HepG2 (cell line): Measurements from ENCODE around the gene OS9.

Experiments used
- ARHGAP35 ChIP-seq: sonication (generic); formaldehyde crosslinking; IDR thresholded peaks from 2 replicates; pipeline ENCODE4 v1.9.0; 2022; ENCODE audit warnings: mild to moderate bottlenecking, inconsistent platforms, moderate library complexity, missing genetic modification reagents, borderline replicate concordance
- ELF1 ChIP-seq: sonication (generic); formaldehyde crosslinking; IDR thresholded peaks from 2 replicates; pipeline ENCODE4 v1.4.0; 2020; ENCODE audit warnings: missing genetic modification reagents
- FOXA3 ChIP-seq: IDR thresholded peaks from 2 replicates; pipeline ENCODE4 v1.6.1; 2016; ENCODE audit warnings: missing genetic modification reagents, missing compliant biosample characterization
- NR2F2 ChIP-seq: IDR thresholded peaks from 2 replicates; pipeline ENCODE4 v1.6.1; 2012; ENCODE audit warnings: low read depth, inconsistent platforms, borderline replicate concordance
- SALL2 ChIP-seq: sonication (generic); formaldehyde crosslinking; IDR thresholded peaks from 2 replicates; pipeline ENCODE4 v1.8.1; 2023; ENCODE audit warnings: mild to moderate bottlenecking, missing genetic modification reagents, inconsistent platforms
- SUZ12 ChIP-seq: fragments of 150-350 bp; IDR thresholded peaks from 2 replicates; pipeline ENCODE4 v1.6.1; 2014; ENCODE audit warnings: low read depth, low read length
- TCF12 ChIP-seq, 2 experiments: fragments of 450-650 bp in 1 of 2; sonication (generic) in 1 of 2; formaldehyde crosslinking in 1 of 2; IDR thresholded peaks; 2 replicates each; pipeline versions ENCODE4 v1.6.1 to v1.8.0; 2017 to 2022; ENCODE audit warnings: antibody characterized with exemption in 1 of 2, mild to moderate bottlenecking in 1 of 2, missing genetic modification reagents in 1 of 2, moderate library complexity in 1 of 2
- ZNF570 ChIP-seq: sonication (generic); formaldehyde crosslinking; IDR thresholded peaks from 2 replicates; pipeline ENCODE4 v1.4.0; 2020; ENCODE audit warnings: mild to moderate bottlenecking, missing genetic modification reagents, borderline replicate concordance
- TF ChIP-seq, protein P1 (sequence below), 2 experiments: IDR thresholded peaks; 2 replicates each; pipeline ENCODE4 v1.6.1; 2011 to 2012; ENCODE audit warnings: low read length in 2 of 2, borderline replicate concordance in 1 of 2, low read depth in 1 of 2, mild to moderate bottlenecking in 1 of 2, moderate library complexity in 1 of 2
- TF ChIP-seq, protein P2 (sequence below): sonication (generic); formaldehyde crosslinking; conservative IDR thresholded peaks from 2 replicates; pipeline ENCODE4 v1.4.0; 2020; ENCODE audit warnings: missing genetic modification reagents
- TF ChIP-seq, protein P3 (sequence below): sonication (generic); formaldehyde crosslinking; IDR thresholded peaks from 2 replicates; pipeline ENCODE4 v1.5.0; 2020; ENCODE audit warnings: mild to moderate bottlenecking, missing genetic modification reagents, moderate library complexity

DNA sequence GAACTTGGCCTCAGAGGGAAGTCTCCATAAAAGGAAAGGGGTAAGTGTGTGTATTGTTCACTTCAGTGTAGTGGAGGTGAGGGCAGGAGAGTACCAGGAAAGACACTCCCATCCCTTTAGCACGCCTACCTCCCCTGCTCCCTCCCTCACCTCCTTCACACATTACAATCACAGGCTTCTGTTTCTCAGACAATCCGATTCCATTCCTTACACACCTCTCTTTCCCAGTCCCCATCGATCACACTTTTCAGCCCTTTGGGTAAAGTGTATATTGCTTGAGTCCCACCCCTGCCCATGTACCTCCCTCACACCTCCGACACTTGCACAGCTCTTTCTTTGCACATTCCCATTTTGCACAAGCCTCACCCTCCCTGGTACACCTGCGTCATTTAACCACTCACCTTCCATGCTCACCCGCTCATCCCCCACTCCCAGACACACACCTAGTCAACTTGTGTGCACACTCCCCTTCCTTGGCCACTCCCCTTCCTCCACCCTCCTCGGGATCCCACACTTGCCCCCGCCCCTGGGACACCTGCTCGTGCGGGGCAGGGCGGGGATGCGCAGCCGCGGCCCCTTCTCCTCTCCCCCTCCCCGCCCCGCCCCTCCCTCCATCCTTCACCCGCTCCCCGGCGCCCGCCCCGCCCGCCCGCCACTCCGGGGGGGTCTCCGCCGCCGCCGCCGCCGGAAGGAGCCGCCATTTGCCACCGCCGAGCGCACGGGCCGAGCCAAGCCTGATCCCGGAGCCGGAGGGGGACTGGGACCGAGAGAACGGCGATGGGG, 60.7 kb downstream of the OS9 start, which contains the start of gene MARCHF9:
- no peak for TF ChIP-seq TCF12 (IDR thresholded peaks at IDR 0.05)
- TF ChIP-seq TCF12 (CRISPR knock-in tag; IDR thresholded peaks at IDR 0.05): no peak
- TF ChIP-seq, protein P1, sequence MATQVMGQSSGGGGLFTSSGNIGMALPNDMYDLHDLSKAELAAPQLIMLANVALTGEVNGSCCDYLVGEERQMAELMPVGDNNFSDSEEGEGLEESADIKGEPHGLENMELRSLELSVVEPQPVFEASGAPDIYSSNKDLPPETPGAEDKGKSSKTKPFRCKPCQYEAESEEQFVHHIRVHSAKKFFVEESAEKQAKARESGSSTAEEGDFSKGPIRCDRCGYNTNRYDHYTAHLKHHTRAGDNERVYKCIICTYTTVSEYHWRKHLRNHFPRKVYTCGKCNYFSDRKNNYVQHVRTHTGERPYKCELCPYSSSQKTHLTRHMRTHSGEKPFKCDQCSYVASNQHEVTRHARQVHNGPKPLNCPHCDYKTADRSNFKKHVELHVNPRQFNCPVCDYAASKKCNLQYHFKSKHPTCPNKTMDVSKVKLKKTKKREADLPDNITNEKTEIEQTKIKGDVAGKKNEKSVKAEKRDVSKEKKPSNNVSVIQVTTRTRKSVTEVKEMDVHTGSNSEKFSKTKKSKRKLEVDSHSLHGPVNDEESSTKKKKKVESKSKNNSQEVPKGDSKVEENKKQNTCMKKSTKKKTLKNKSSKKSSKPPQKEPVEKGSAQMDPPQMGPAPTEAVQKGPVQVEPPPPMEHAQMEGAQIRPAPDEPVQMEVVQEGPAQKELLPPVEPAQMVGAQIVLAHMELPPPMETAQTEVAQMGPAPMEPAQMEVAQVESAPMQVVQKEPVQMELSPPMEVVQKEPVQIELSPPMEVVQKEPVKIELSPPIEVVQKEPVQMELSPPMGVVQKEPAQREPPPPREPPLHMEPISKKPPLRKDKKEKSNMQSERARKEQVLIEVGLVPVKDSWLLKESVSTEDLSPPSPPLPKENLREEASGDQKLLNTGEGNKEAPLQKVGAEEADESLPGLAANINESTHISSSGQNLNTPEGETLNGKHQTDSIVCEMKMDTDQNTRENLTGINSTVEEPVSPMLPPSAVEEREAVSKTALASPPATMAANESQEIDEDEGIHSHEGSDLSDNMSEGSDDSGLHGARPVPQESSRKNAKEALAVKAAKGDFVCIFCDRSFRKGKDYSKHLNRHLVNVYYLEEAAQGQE (IDR thresholded peaks at IDR 0.05; ENCODE audit: borderline replicate concordance in 1 of 2, low read depth in 1 of 2, low read length in 2 of 2): no peak
- TF ChIP-seq, protein P2, sequence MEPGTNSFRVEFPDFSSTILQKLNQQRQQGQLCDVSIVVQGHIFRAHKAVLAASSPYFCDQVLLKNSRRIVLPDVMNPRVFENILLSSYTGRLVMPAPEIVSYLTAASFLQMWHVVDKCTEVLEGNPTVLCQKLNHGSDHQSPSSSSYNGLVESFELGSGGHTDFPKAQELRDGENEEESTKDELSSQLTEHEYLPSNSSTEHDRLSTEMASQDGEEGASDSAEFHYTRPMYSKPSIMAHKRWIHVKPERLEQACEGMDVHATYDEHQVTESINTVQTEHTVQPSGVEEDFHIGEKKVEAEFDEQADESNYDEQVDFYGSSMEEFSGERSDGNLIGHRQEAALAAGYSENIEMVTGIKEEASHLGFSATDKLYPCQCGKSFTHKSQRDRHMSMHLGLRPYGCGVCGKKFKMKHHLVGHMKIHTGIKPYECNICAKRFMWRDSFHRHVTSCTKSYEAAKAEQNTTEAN (CRISPR knock-in tag): no peak
- TF ChIP-seq ZNF570 (CRISPR knock-in tag): no peak
- TF ChIP-seq NR2F2: no peak
- TF ChIP-seq SUZ12: no peak
- TF ChIP-seq ARHGAP35 (CRISPR knock-in tag): no peak
- TF ChIP-seq, protein P3, sequence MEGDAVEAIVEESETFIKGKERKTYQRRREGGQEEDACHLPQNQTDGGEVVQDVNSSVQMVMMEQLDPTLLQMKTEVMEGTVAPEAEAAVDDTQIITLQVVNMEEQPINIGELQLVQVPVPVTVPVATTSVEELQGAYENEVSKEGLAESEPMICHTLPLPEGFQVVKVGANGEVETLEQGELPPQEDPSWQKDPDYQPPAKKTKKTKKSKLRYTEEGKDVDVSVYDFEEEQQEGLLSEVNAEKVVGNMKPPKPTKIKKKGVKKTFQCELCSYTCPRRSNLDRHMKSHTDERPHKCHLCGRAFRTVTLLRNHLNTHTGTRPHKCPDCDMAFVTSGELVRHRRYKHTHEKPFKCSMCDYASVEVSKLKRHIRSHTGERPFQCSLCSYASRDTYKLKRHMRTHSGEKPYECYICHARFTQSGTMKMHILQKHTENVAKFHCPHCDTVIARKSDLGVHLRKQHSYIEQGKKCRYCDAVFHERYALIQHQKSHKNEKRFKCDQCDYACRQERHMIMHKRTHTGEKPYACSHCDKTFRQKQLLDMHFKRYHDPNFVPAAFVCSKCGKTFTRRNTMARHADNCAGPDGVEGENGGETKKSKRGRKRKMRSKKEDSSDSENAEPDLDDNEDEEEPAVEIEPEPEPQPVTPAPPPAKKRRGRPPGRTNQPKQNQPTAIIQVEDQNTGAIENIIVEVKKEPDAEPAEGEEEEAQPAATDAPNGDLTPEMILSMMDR: no peak
- no peak for TF ChIP-seq ELF1 (CRISPR knock-in tag)
- no peak for TF ChIP-seq SALL2
- TF ChIP-seq FOXA3 (CRISPR knock-in tag): no peak
